Esophagus muscularis mucosa (tissue), 3 donors: ENCODE measurements around the gene IKZF3.

Experiments used
- POLR2A ChIP-seq: fragments of 450-650 bp; IDR thresholded peaks from one replicate; pipeline ENCODE4 v1.6.1; 2017; ENCODE audit warnings: antibody characterized with exemption, moderate library complexity, mild to moderate bottlenecking, low read depth
- TF ChIP-seq, protein P1 (sequence below), 3 experiments: fragments of 200-600 bp in 2 of 3; fragments of 450-650 bp in 1 of 3; sonication (generic) in 2 of 3; IDR thresholded peaks; one replicate each; pipeline ENCODE4 v1.5.1; 2017 to 2019; ENCODE audit warnings: antibody characterized with exemption in 3 of 3, mild to moderate bottlenecking in 2 of 3, moderate library complexity in 1 of 3

DNA sequence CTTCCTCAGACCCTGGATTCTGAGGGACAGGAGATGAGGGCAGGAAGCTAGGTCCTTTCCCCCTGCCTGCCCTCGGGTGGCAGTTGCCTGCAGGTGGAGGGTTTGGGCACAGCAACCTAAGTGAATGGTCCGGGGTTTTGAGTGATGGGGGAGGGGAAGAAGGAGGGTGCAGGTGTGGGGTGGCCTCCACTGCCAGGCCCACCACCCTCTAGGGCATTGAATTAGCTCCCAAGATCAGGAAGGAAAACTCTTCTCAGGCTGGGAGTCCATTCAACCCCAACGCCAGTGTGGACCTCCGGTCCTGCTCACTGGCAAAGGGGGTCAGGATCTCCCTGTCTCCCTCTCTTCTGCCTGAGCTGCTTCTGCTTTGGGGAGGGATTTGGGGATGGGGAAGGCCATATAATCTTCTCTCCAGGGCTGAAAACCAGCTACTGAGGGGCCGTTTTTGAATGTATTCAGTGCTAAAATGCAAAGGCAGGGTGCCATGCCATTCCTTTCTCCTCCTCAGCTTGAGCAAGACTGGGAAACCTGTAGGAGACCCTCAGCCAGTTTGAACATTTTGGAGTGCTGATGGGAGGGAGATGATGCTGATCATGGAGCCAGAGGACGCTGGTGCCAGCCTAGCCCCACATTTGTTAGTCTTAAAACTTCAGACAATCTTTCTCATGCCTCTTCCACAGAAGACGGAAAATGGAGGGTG, 107.6 kb downstream of the IKZF3 start:
- no peak for TF ChIP-seq POLR2A
- TF ChIP-seq, protein P1, sequence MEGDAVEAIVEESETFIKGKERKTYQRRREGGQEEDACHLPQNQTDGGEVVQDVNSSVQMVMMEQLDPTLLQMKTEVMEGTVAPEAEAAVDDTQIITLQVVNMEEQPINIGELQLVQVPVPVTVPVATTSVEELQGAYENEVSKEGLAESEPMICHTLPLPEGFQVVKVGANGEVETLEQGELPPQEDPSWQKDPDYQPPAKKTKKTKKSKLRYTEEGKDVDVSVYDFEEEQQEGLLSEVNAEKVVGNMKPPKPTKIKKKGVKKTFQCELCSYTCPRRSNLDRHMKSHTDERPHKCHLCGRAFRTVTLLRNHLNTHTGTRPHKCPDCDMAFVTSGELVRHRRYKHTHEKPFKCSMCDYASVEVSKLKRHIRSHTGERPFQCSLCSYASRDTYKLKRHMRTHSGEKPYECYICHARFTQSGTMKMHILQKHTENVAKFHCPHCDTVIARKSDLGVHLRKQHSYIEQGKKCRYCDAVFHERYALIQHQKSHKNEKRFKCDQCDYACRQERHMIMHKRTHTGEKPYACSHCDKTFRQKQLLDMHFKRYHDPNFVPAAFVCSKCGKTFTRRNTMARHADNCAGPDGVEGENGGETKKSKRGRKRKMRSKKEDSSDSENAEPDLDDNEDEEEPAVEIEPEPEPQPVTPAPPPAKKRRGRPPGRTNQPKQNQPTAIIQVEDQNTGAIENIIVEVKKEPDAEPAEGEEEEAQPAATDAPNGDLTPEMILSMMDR (IDR thresholded peaks at IDR 0.05) = no peak
